K562 (cell line): ENCODE data around the gene TTC9C. TPM values are rescaled to one million over a fixed set of nuclear protein-coding genes. Genes with fewer than 3 reads are reported as not detected.

Experiments used
- ATAC-seq: fragments of 200-7000 bp; cut with Tn5 transposase; 3 replicates; pipeline ENCODE4 v1.9.1; 2020; ENCODE audit warnings: moderate library complexity
- BruUV-seq: library from RNA; stranded (reverse); fragments of 400-500 nt; replicated peaks from 2 replicates; lab custom pipeline; 2021; lab: Mats Ljungman, UMichigan
- CTCF ChIA-PET: fragments of 300-600 bp; formaldehyde crosslinking; extraction: SDS; loops from one replicate; lab custom pipeline; 2021; ENCODE audit warnings: low intra/inter-chr PET ratio; lab: Yijun Ruan, JAX
- POLR2A ChIA-PET: fragments of 300-600, 350-650 bp; sonication (Branson Sonifier 250); formaldehyde crosslinking; extraction: SDS; loops from one replicate; lab custom pipeline; 2021; ENCODE audit warnings: antibody characterized with exemption, inconsistent platforms; lab: Yijun Ruan, JAX
- DNase-seq, 4 experiments: peaks; one replicate each; pipeline versions ENCODE4 v3.0.0 to v3.0.0-alpha.2; 2011 to 2018; ENCODE audit warnings: low spot score in 3 of 4, mixed read lengths in 3 of 4; ENCODE audit errors: extremely low read depth in 1 of 4
- FAIRE-seq: peaks from 2 replicates; lab custom pipeline; 2011; peaks lifted over from hg19 to GRCh38; lab: Jason Lieb, UNC
- H2AFZ ChIP-seq: 2 replicates; pipeline ENCODE4 v1.6.0; 2011; ENCODE audit warnings: low read depth, low read length, control low read depth, inconsistent platforms
- H3K27ac ChIP-seq: fragments of 200-600 bp; 3 replicates; pipeline ENCODE4 v1.8.0; 2011; ENCODE audit warnings: low read depth, mild to moderate bottlenecking, control low read depth, inconsistent platforms, low read length, moderate library complexity, mixed read lengths; ENCODE audit errors: extremely low read depth
- H3K27me3 ChIP-seq, 2 experiments: fragments of 300-600 bp in 1 of 2; 2 replicates in 1 of 2; 3 replicates in 1 of 2; pipeline versions ENCODE4 v1.6.0 to v1.8.0; 2011; ENCODE audit warnings: inconsistent platforms in 2 of 2, low read length in 2 of 2, mild to moderate bottlenecking in 1 of 2, mixed read lengths in 1 of 2, moderate library complexity in 1 of 2; ENCODE audit not compliant: control insufficient read depth in 2 of 2, insufficient read depth in 2 of 2
- H3K36me3 ChIP-seq: fragments of 300-600 bp; 3 replicates; pipeline ENCODE4 v1.8.0; 2011; ENCODE audit warnings: mild to moderate bottlenecking, low read length, inconsistent platforms; ENCODE audit not compliant: control insufficient read depth, insufficient read depth
- H3K4me1 ChIP-seq, 2 experiments: fragments of 200-600 bp in 1 of 2; replicated peaks in 1 of 2; 2 replicates in 1 of 2; 3 replicates in 1 of 2; pipeline versions ENCODE4 v1.5.1 to v1.8.0; 2011; ENCODE audit warnings: inconsistent platforms in 2 of 2, low read length in 2 of 2, mild to moderate bottlenecking in 1 of 2, mixed read lengths in 1 of 2, moderate library complexity in 1 of 2; ENCODE audit not compliant: control insufficient read depth in 2 of 2, insufficient read depth in 2 of 2
- H3K4me2 ChIP-seq: 2 replicates; pipeline ENCODE4 v1.6.1; 2011; ENCODE audit warnings: low read length, control low read depth, inconsistent platforms, mixed read lengths; ENCODE audit not compliant: insufficient read depth
- H3K4me3 ChIP-seq: fragments of 200-600 bp; sonication (generic), shearing (Covaris generic); 2 replicates; pipeline ENCODE4 v1.5.1; 2016; ENCODE audit warnings: control low read depth, inconsistent platforms
- H3K79me2 ChIP-seq: fragments of 200-600 bp; 3 replicates; pipeline ENCODE4 v1.8.0; 2011; ENCODE audit warnings: low read length, inconsistent platforms; ENCODE audit not compliant: control insufficient read depth, insufficient read depth
- H3K9ac ChIP-seq, 2 experiments: 2 replicates each; pipeline versions ENCODE4 v1.6.0 to v1.6.1; 2011; ENCODE audit warnings: low read depth in 2 of 2, low read length in 2 of 2, control low read depth in 1 of 2, inconsistent platforms in 1 of 2, mild to moderate bottlenecking in 1 of 2, mixed read lengths in 1 of 2; ENCODE audit not compliant: insufficient read depth in 1 of 2
- H3K9me1 ChIP-seq: one replicate; pipeline ENCODE4 v1.6.0; 2011; ENCODE audit warnings: inconsistent platforms, mild to moderate bottlenecking, low read length, moderate library complexity; ENCODE audit not compliant: control insufficient read depth, insufficient read depth
- H3K9me3 ChIP-seq: replicated peaks from 2 replicates; pipeline ENCODE4 v1.5.1; 2011; ENCODE audit warnings: low read depth, low read length, inconsistent platforms; ENCODE audit not compliant: control insufficient read depth, insufficient read depth
- H4K20me1 ChIP-seq: replicated peaks from 2 replicates; pipeline ENCODE4 v1.6.1; 2011; ENCODE audit warnings: low read length, inconsistent platforms, mixed read lengths; ENCODE audit not compliant: control insufficient read depth, insufficient read depth
- CTCFL ChIP-seq: IDR thresholded peaks from 2 replicates; pipeline ENCODE4 v1.6.1; 2011; ENCODE audit warnings: borderline replicate concordance, low read depth, mild to moderate bottlenecking, moderate library complexity, low read length; ENCODE audit not compliant: insufficient read depth, poor library complexity, severe bottlenecking
- KLF1 ChIP-seq: fragments of 450-650 bp; IDR thresholded peaks from 2 replicates; pipeline ENCODE4 v1.6.1; 2016; ENCODE audit warnings: missing genetic modification characterization, missing compliant biosample characterization
- MTF1 ChIP-seq: fragments of 250-450 bp; sonication (Bioruptor Pico); IDR thresholded peaks from 2 replicates; pipeline ENCODE4 v1.9.0; 2021; ENCODE audit warnings: moderate library complexity, mild to moderate bottlenecking, inconsistent platforms, borderline replicate concordance
- POLR2AphosphoS2 ChIP-seq: IDR thresholded peaks from 2 replicates; pipeline ENCODE4 v1.6.1; 2012; ENCODE audit warnings: low read length, improper control_type of control experiment
- RHOXF2B ChIP-seq: fragments of 250-450 bp; sonication (Bioruptor Pico); conservative IDR thresholded peaks from 2 replicates; pipeline ENCODE4 v1.5.1; 2021
- TEAD4 ChIP-seq, 2 experiments: sonication (generic) in 1 of 2; formaldehyde crosslinking in 1 of 2; IDR thresholded peaks; 2 replicates each; pipeline versions ENCODE4 v1.6.1 to v1.8.0; 2012 to 2022; ENCODE audit warnings: borderline replicate concordance in 1 of 2, inconsistent platforms in 1 of 2, low read length in 1 of 2, mild to moderate bottlenecking in 1 of 2, missing genetic modification reagents in 1 of 2
- ZBTB11 ChIP-seq, 3 experiments: fragments of 200-800 bp in 1 of 3; fragments of 250-450 bp in 1 of 3; fragments of 450-650 bp in 1 of 3; sonication (Bioruptor Pico) in 1 of 3; sonication (Bioruptor generic) in 1 of 3; formaldehyde crosslinking in 1 of 3; IDR thresholded peaks; 2 replicates each; pipeline versions ENCODE4 v1.6.1 to v1.8.0; 2016 to 2022; ENCODE audit warnings: mild to moderate bottlenecking in 2 of 3, missing genetic modification characterization in 2 of 3, missing compliant biosample characterization in 1 of 3, moderate library complexity in 1 of 3
- ZNF124 ChIP-seq: sonication (generic); formaldehyde crosslinking; IDR thresholded peaks from 2 replicates; pipeline ENCODE4 v1.8.1; 2022; ENCODE audit warnings: missing genetic modification reagents
- ZNF143 ChIP-seq: sonication (generic); formaldehyde crosslinking; IDR thresholded peaks from 2 replicates; pipeline ENCODE4 v1.9.0; 2022; ENCODE audit warnings: mild to moderate bottlenecking, missing genetic modification reagents
- WGBS: fragments of 100-300 bp; shearing (Covaris generic); methylation state at CpG from one replicate; pipeline ENCODE4 v1.1.6; 2016; ENCODE audit warnings: low coverage, mixed read lengths; ENCODE audit not compliant: insufficient coverage; ENCODE audit errors: missing lambda C conversion rate; 5-methylcytosine and 5-hydroxymethylcytosine counted together
- in situ Hi-C: fragments of 300-500 bp; cut with MboI; formaldehyde crosslinking; loops from 4 replicates; pipeline ENCODE4 v1.15.0; 2018; ENCODE audit warnings: inconsistent platforms, mixed read lengths
- intact Hi-C: fragments of 100-400 bp; cut with micrococcal nuclease; formaldehyde crosslinking; loops from 2 replicates; pipeline ENCODE4 v1.14.2; 2022
- polyA plus RNA-seq, 8 experiments: library from polyadenylated mRNA; depleted of rRNA in 4 of 8; stranded (reverse) in 5 of 8; unstranded in 3 of 8; fragments of >200 nt; fragmentation: Nextera tagmentation in 2 of 8; fragmentation: Illumina TruSeq in 1 of 8; extraction: Ambion mirVana in 2 of 8; extraction: Trizol in 1 of 8; gene quantifications; 2 replicates each; pipeline versions ENCODE4 v1.2.1 to v1.2.3, GENCODE V29; 2011 to 2014; ENCODE audit warnings: inconsistent platforms in 1 of 8, missing spikeins in 1 of 8
- total RNA-seq, 7 experiments: library from RNA; depleted of rRNA in 6 of 7; stranded (reverse); fragments of >200 nt in 6 of 7; fragmentation: Illumina TruSeq in 2 of 7; extraction: Trizol in 2 of 7; gene quantifications; 2 replicates each; pipeline versions ENCODE4 v1.2.1 to v1.2.3, GENCODE V29; 2011 to 2021; ENCODE audit warnings: low replicate concordance in 1 of 7
- TF ChIP-seq, protein P1 (sequence below): fragments of 250-450 bp; sonication (Bioruptor Pico); IDR thresholded peaks from 2 replicates; pipeline ENCODE4 v1.4.0; 2020

TTC9C gene
- total and polyA plus RNA-seq, 9 of the 15 experiments (the other 6 are each of a cell fraction or from before 2014, with no cell fraction given) = 32.8 to 59.0 (median 37.1) TPM

DNA sequence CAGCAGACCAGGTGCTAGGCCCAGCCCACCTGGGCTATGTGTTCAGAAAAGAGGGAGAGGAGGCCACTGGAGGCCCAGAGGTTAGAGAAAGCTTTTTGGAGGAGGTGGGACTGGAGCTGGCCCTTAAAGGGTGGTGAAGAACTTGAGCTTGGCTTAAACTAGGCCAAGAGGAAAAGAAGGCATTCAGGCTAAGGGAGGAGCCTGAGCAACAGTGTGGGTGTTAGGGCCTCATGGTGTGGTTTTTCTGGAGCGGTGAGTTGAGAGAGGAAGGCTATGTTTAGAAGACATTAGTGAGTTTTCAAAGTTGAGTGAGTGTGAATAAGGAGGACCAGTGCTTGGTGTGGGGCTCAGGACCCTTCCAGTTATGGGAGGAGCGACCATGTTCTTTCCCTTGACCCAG, 49.1 kb downstream of the TTC9C start:
- intact Hi-C loops (no loop called here), in situ Hi-C loops (no loop called here)
- ATAC-seq = no peak
- no peak overlapping the region for H2AFZ ChIP-seq
- 70% methylated on average over 2 of the region's 2 CpGs for WGBS
- FAIRE-seq = no peak
- H3K9me3 ChIP-seq = no peaks in the 10 kb centered on the region
- no peaks in the 10 kb centered on the region for H3K9me1 ChIP-seq
- ChIA-PET POLR2A (no interaction called here), CTCF (no interaction called here)
- no peak overlapping the region for H3K4me3 ChIP-seq
- no peak overlapping the region for H3K27ac ChIP-seq
- H3K36me3 ChIP-seq = peaks cover 59% of the 10 kb centered on the region
- BruUV-seq = no TSS peak
- peaks cover 19% of the 10 kb centered on the region for H3K79me2 ChIP-seq
- H3K4me1 ChIP-seq = peaks cover 0 to 3% of the 10 kb centered on the region in 2 experiments; a peak in 2 of 5 replicates
- DNase-seq = peak in 2 of 4 experiments; percentile 2 to 3
- no peak overlapping the region for H3K4me2 ChIP-seq
- no peaks in the 10 kb centered on the region for H4K20me1 ChIP-seq
- 0 out of 4 replicates have a peak overlapping the region, but pooled peaks of 1 of the 2 experiments have one; percentile 36 for H3K9ac ChIP-seq
- H3K27me3 ChIP-seq = no peaks in the 10 kb centered on the region
- TF ChIP-seq MTF1 (CRISPR knock-in tag) = no peak
- TF ChIP-seq POLR2AphosphoS2 = no peak
- TF ChIP-seq CTCFL = no peak
- no peak for TF ChIP-seq ZNF124
- TF ChIP-seq ZNF143 (CRISPR knock-in tag) = no peak
- TF ChIP-seq, protein P1, sequence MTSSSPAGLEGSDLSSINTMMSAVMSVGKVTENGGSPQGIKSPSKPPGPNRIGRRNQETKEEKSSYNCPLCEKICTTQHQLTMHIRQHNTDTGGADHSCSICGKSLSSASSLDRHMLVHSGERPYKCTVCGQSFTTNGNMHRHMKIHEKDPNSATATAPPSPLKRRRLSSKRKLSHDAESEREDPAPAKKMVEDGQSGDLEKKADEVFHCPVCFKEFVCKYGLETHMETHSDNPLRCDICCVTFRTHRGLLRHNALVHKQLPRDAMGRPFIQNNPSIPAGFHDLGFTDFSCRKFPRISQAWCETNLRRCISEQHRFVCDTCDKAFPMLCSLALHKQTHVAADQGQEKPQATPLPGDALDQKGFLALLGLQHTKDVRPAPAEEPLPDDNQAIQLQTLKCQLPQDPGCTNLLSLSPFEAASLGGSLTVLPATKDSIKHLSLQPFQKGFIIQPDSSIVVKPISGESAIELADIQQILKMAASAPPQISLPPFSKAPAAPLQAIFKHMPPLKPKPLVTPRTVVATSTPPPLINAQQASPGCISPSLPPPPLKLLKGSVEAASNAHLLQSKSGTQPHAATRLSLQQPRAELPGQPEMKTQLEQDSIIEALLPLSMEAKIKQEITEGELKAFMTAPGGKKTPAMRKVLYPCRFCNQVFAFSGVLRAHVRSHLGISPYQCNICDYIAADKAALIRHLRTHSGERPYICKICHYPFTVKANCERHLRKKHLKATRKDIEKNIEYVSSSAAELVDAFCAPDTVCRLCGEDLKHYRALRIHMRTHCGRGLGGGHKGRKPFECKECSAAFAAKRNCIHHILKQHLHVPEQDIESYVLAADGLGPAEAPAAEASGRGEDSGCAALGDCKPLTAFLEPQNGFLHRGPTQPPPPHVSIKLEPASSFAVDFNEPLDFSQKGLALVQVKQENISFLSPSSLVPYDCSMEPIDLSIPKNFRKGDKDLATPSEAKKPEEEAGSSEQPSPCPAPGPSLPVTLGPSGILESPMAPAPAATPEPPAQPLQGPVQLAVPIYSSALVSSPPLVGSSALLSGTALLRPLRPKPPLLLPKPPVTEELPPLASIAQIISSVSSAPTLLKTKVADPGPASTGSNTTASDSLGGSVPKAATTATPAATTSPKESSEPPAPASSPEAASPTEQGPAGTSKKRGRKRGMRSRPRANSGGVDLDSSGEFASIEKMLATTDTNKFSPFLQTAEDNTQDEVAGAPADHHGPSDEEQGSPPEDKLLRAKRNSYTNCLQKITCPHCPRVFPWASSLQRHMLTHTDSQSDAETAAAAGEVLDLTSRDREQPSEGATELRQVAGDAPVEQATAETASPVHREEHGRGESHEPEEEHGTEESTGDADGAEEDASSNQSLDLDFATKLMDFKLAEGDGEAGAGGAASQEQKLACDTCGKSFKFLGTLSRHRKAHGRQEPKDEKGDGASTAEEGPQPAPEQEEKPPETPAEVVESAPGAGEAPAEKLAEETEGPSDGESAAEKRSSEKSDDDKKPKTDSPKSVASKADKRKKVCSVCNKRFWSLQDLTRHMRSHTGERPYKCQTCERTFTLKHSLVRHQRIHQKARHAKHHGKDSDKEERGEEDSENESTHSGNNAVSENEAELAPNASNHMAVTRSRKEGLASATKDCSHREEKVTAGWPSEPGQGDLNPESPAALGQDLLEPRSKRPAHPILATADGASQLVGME (CRISPR knock-in tag) = no peak
- no peak for TF ChIP-seq RHOXF2B
- no peak for TF ChIP-seq KLF1 (tag)
- TF ChIP-seq ZBTB11 (CRISPR knock-in tag; IDR thresholded peaks at IDR 0.05) = no peak
- TF ChIP-seq TEAD4 (IDR thresholded peaks at IDR 0.05; ENCODE audit: low read length) = no peak
- no peak for TF ChIP-seq TEAD4 (CRISPR knock-in tag; IDR thresholded peaks at IDR 0.05; ENCODE audit: borderline replicate concordance)
